ENCODE results near the gene BCAP31.
"Not testable (repeated sequence)": the region's sequence is repeated elsewhere in the genome, so short reads cannot be mapped to it uniquely, and the experiment has no call there.

The BCAP31 gene

DNA sequence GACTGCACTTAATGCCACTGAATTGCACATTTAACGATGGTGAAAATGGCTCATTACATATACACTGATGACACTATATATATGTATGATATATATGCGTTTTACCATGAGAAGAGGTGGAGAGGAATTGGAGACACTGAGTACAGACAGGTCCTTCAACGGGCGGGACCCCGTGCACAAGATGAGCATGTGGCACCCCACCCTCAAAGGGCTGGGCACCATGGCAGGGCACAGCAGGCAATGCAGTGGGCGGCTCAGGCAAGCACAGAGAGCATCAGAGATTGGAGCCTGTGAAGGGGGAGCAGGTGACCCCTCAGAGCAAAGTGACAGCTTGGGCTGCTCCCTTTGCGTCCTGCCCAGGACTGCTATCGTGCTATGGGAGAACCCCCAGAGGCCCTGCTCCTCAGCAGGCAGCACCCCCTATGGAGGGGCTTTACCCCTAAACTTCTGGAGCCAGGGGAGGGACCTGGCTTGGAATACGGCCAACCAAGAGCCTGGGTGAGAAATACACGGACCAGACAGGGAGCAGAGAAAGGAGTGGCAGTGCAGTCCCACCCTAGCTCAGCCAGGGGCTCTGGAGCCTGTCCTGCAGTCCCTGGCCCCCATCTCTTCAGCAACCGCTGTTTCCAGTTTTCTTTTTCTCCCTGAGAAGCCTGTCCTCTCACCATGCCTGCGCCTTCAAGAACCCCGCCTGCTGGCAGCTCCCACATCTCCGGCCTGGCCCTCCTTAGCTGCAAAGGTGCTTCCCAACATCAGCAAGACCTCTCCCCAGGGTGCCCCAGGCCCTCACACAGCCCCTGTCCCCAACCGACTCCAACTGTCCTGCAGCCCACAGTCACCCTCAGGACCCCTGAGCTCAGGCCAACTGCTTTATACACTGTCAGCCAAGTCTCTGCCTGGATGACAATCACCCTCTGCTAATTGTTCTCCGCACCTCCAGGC lies 26.0 kb downstream of the BCAP31 start:
- no peak overlapping the region for H3K4me3 ChIP-seq (ENCODE audit: low read depth, low read length)
- TF ChIP-seq, protein P1, sequence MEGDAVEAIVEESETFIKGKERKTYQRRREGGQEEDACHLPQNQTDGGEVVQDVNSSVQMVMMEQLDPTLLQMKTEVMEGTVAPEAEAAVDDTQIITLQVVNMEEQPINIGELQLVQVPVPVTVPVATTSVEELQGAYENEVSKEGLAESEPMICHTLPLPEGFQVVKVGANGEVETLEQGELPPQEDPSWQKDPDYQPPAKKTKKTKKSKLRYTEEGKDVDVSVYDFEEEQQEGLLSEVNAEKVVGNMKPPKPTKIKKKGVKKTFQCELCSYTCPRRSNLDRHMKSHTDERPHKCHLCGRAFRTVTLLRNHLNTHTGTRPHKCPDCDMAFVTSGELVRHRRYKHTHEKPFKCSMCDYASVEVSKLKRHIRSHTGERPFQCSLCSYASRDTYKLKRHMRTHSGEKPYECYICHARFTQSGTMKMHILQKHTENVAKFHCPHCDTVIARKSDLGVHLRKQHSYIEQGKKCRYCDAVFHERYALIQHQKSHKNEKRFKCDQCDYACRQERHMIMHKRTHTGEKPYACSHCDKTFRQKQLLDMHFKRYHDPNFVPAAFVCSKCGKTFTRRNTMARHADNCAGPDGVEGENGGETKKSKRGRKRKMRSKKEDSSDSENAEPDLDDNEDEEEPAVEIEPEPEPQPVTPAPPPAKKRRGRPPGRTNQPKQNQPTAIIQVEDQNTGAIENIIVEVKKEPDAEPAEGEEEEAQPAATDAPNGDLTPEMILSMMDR (conservative IDR thresholded peaks at IDR 0.05; ENCODE audit: low read depth, low read length), result no peak
- DNase-seq (ENCODE audit: low read depth), result no peak

DNA sequence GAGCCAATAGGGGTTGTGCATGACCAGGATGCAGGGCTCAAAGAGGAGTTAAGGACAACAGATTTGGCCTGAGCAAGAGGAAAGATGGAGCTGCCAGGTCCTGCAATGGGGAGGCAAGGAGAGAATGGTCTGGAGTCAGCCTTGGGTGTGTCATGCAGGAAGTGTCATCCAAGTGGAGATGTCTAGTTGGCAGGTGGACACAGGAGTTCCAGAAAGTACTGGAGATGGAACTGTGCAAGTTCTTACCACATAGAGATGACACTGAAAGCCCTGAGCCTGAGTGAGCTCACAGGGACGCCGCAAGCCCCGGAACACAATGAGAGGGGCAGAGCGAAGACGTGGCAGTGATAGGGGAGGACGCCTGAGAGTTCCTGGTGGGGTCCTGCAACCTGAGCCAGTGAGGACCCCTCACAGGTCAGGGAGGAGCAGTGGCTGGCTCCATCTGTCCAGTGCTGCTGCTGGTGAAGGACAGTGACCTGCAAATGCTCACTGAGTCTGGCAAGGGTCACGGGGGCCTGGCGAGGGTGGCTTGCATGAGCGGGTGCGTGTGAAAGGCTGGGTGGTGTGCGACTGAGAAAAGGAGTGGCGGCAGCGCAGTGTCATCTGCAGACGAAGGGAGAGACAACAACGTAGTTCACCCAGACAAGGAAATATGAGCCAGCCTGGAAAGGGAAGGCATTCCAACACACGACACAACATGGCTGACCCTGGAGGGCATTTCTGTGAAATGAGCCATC lies 27.0 kb downstream of the BCAP31 start:
- H3K4me3 ChIP-seq (ENCODE audit: low read depth, low read length); DNase-seq (ENCODE audit: low read depth): not testable (repeated sequence)

DNA sequence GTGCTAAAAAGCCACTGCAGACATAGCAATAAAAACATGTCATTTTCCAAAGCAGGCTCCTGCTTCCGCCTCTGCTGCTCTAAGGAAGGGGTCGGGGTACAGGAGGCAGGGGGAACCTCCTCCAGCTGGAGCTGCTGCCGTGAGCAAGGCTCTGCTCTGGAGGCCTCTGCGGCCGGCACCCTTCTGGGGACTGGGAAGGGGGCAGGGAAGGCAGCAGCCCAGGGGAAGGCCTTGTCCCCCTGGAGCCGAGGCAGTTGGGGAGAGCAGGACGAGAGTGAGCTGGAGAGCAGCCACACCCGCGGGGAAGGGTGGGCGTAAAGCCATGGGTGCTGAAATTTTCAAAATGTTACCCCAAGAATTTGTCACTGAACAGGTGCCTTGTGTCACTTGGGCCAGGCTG lies 27.6 kb downstream of the BCAP31 start:
- DNase-seq (ENCODE audit: low read depth); H3K4me3 ChIP-seq (ENCODE audit: low read depth, low read length): not testable (repeated sequence)

DNA sequence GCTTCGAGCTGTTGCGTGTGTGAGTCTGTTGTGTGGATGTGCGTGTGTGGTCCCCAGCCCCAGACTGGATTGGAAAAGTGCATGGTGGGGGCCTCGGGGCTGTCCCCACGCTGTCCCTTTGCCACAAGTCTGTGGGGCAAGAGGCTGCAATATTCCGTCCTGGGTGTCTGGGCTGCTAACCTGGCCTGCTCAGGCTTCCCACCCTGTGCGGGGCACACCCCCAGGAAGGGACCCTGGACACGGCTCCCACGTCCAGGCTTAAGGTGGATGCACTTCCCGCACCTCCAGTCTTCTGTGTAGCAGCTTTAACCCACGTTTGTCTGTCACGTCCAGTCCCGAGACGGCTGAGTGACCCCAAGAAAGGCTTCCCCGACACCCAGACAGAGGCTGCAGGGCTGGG lies 28.1 kb downstream of the BCAP31 start:
- no peak overlapping the region for H3K4me3 ChIP-seq (ENCODE audit: low read depth, low read length)
- TF ChIP-seq, protein P1 (conservative IDR thresholded peaks at IDR 0.05; ENCODE audit: low read depth, low read length), result no peak
- no peak for DNase-seq (ENCODE audit: low read depth)

DNA sequence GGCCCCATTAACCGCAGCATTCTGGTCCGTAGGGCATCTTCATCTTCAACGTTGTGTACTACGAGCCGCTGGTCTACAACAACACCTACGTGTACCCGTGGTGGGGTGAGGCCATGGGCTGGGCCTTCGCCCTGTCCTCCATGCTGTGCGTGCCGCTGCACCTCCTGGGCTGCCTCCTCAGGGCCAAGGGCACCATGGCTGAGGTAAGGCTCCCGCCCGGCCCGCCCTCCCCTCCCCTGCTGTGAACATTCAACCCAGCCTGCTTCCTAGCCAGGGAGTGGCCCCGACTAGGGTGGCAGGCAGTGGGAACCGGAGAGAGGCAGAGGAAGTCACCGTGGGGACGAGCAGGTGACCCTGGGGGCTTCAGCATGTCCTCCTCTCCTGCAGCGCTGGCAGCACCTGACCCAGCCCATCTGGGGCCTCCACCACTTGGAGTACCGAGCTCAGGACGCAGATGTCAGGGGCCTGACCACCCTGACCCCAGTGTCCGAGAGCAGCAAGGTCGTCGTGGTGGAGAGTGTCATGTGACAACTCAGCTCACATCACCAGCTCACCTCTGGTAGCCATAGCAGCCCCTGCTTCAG lies 29.4 kb downstream of the BCAP31 start:
- no peak overlapping the region for H3K4me3 ChIP-seq (ENCODE audit: low read depth, low read length)
- DNase-seq (ENCODE audit: low read depth), result no peak
- TF ChIP-seq, protein P1 (conservative IDR thresholded peaks at IDR 0.05; ENCODE audit: low read depth, low read length), result no peak

DNA sequence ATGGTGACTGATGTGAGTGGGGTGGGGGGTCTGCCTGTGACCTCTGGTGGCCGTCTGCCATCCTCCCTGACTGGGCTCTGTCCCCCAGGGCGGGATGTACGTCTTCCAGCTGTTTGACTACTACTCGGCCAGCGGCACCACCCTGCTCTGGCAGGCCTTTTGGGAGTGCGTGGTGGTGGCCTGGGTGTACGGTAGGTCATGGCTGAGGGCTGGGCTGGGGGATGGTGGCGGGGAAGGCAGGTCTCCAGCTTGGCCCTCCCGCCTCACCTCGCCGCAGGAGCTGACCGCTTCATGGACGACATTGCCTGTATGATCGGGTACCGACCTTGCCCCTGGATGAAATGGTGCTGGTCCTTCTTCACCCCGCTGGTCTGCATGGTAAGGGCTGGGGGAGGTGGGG lies 29.9 kb downstream of the BCAP31 start:
- DNase-seq (ENCODE audit: low read depth); H3K4me3 ChIP-seq (ENCODE audit: low read depth, low read length): not testable (repeated sequence)

DNA sequence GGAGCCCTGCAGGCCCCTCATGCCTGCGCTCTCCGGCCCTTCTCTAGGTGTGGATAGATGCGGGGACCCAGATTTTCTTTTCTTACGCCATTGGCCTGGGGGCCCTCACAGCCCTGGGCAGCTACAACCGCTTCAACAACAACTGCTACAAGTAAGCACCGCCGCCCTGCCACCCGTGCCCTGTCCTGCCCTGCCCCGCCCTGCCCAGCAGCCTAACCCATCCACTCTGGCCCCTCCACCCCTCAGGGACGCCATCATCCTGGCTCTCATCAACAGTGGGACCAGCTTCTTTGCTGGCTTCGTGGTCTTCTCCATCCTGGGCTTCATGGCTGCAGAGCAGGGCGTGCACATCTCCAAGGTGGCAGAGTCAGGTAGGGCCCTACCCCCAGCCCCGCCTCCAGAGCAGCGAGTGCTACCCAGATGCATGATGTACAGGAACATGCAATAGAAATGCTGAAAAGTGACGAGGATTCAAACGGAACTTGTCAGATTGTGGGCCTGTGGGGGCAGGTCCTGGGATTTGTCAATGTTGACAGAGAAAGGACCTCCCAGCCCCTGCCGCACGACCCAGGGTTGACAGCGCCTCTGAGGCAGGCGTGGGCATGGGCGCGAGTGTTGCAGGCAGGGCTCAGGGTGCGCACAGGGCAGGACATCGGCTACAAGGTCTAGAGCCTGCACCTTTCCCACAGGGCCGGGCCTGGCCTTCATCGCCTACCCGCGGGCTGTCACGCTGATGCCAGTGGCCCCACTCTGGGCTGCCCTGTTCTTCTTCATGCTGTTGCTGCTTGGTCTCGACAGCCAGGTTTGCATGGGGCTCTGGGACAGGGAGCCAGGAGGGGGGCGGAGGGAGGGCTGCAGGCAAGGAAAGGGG lies 30.7 kb downstream of the BCAP31 start:
- TF ChIP-seq, protein P1 (conservative IDR thresholded peaks at IDR 0.05; ENCODE audit: low read depth, low read length), result no peak
- no peak overlapping the region for H3K4me3 ChIP-seq (ENCODE audit: low read depth, low read length)
- DNase-seq (ENCODE audit: low read depth), result no peak

DNA sequence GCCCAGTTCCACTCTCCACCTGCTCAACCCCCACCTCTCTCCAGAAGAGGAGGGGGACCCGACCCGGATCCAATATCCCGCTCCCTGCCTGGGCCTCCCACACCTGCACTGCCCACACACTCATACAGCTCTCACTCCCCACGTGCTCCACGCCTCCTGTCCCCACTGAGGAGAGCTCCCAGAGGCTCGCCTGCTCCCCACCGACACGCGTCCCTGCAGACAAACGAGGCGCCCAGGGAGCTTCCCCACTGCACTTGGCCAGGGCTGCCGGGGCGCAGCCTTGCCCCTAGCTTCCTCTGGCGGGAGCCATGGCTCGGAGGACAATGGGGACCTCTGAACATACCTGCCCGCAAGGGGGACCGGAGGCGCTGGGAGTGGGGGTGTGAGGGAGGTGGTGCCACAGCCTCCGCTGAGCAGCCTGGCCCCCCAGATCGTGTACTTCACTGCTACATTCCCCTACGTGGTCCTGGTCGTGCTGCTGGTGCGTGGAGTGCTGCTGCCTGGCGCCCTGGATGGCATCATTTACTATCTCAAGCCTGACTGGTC lies 31.5 kb downstream of the BCAP31 start:
- H3K4me3 ChIP-seq (ENCODE audit: low read depth, low read length), result no peak overlapping the region
- TF ChIP-seq, protein P1 (conservative IDR thresholded peaks at IDR 0.05; ENCODE audit: low read depth, low read length), result no peak
- no peak for DNase-seq (ENCODE audit: low read depth)

Data from choroid plexus epithelial cell (primary cell).